HEK293 (cell line): ENCODE measurements around the gene DMPK.

Experiments
- CTCF ChIP-seq: fragments of 450-650 bp; formaldehyde crosslinking; IDR thresholded peaks from 2 replicates; pipeline ENCODE4 v1.5.1; 2016; ENCODE audit warnings: missing biosample characterization, missing genetic modification characterization
- GLIS1 ChIP-seq: fragments of 450-650 bp; formaldehyde crosslinking; IDR thresholded peaks from 2 replicates; pipeline ENCODE4 v1.5.1; 2016; ENCODE audit warnings: missing biosample characterization, missing genetic modification characterization
- GLIS2 ChIP-seq: fragments of 450-650 bp; formaldehyde crosslinking; IDR thresholded peaks from 2 replicates; pipeline ENCODE4 v1.5.1; 2016; ENCODE audit warnings: missing biosample characterization, missing genetic modification characterization
- HIC1 ChIP-seq: fragments of 450-650 bp; formaldehyde crosslinking; IDR thresholded peaks from 2 replicates; pipeline ENCODE4 v1.5.1; 2016; ENCODE audit warnings: missing biosample characterization, missing genetic modification characterization
- HOXA7 ChIP-seq: sonication (generic); formaldehyde crosslinking; IDR thresholded peaks from 2 replicates; pipeline ENCODE4 v1.8.1; 2022; ENCODE audit warnings: missing genetic modification reagents, borderline replicate concordance
- KLF17 ChIP-seq: fragments of 450-650 bp; formaldehyde crosslinking; IDR thresholded peaks from 2 replicates; pipeline ENCODE4 v1.5.1; 2016; ENCODE audit warnings: missing biosample characterization, missing genetic modification characterization
- MZF1 ChIP-seq: fragments of 450-650 bp; formaldehyde crosslinking; IDR thresholded peaks from 2 replicates; pipeline ENCODE4 v1.5.1; 2017; ENCODE audit warnings: missing biosample characterization, missing genetic modification characterization, borderline replicate concordance
- REST ChIP-seq: fragments of 450-650 bp; formaldehyde crosslinking; IDR thresholded peaks from 2 replicates; pipeline ENCODE4 v1.5.1; 2016; ENCODE audit warnings: missing biosample characterization, missing genetic modification characterization
- ZBTB17 ChIP-seq: fragments of 450-650 bp; formaldehyde crosslinking; IDR thresholded peaks from 2 replicates; pipeline ENCODE4 v1.5.1; 2016; ENCODE audit warnings: missing biosample characterization, missing genetic modification characterization
- ZFP69B ChIP-seq: fragments of 450-650 bp; formaldehyde crosslinking; IDR thresholded peaks from 2 replicates; pipeline ENCODE4 v1.5.1; 2016; ENCODE audit warnings: missing biosample characterization, missing genetic modification characterization
- ZNF112 ChIP-seq: fragments of 450-650 bp; formaldehyde crosslinking; IDR thresholded peaks from 2 replicates; pipeline ENCODE4 v1.5.0; 2017; ENCODE audit warnings: missing biosample characterization, missing genetic modification characterization
- ZNF148 ChIP-seq: fragments of 450-650 bp; formaldehyde crosslinking; IDR thresholded peaks from 2 replicates; pipeline ENCODE4 v1.5.0; 2017; ENCODE audit warnings: missing biosample characterization, missing genetic modification characterization, borderline replicate concordance
- ZNF155 ChIP-seq: fragments of 450-650 bp; formaldehyde crosslinking; IDR thresholded peaks from 2 replicates; pipeline ENCODE4 v1.5.1; 2016; ENCODE audit warnings: missing biosample characterization, missing genetic modification characterization
- ZNF202 ChIP-seq: fragments of 450-650 bp; formaldehyde crosslinking; IDR thresholded peaks from 2 replicates; pipeline ENCODE4 v1.5.1; 2016; ENCODE audit warnings: missing biosample characterization, missing genetic modification characterization, borderline replicate concordance
- ZNF341 ChIP-seq: fragments of 450-650 bp; formaldehyde crosslinking; IDR thresholded peaks from 2 replicates; pipeline ENCODE4; 2016; ENCODE audit warnings: low read depth, missing biosample characterization, missing genetic modification characterization
- ZNF354C ChIP-seq: fragments of 450-650 bp; formaldehyde crosslinking; IDR thresholded peaks from 2 replicates; pipeline ENCODE4 v1.5.1; 2016; ENCODE audit warnings: missing biosample characterization, missing genetic modification characterization, low read depth, borderline replicate concordance
- ZNF37A ChIP-seq: fragments of 450-650 bp; IDR thresholded peaks from 2 replicates; pipeline ENCODE4 v1.5.1; 2018; ENCODE audit warnings: missing biosample characterization, missing genetic modification characterization
- ZNF513 ChIP-seq: fragments of 450-650 bp; IDR thresholded peaks from 2 replicates; pipeline ENCODE4 v1.5.1; 2018; ENCODE audit warnings: missing biosample characterization, missing genetic modification characterization
- ZNF560 ChIP-seq: fragments of 450-650 bp; formaldehyde crosslinking; IDR thresholded peaks from 2 replicates; pipeline ENCODE4 v1.5.1; 2017; ENCODE audit warnings: missing biosample characterization, missing genetic modification characterization, borderline replicate concordance
- ZNF626 ChIP-seq: fragments of 450-650 bp; sonication (Bioruptor Pico); formaldehyde crosslinking; IDR thresholded peaks from 2 replicates; pipeline ENCODE4 v1.5.1; 2018; ENCODE audit warnings: missing biosample characterization, missing genetic modification characterization, inconsistent platforms
- ZSCAN18 ChIP-seq: fragments of 450-650 bp; formaldehyde crosslinking; IDR thresholded peaks from 2 replicates; pipeline ENCODE4 v1.5.1; 2016; ENCODE audit warnings: missing biosample characterization, missing genetic modification characterization

The DMPK gene

GRCh38 chr19:45767881-45768654, 14.2 kb downstream of the DMPK start (continued):
- TF ChIP-seq ZNF148 (tag by site-specific recombination) (no peak), CTCF (tag by site-specific recombination) (peak; percentile 25; the same call in 1 of the 2 replicates), ZNF560 (tag by site-specific recombination) (no peak), ZNF354C (tag by site-specific recombination) (no peak), ZNF202 (tag by site-specific recombination) (no peak), ZBTB17 (tag by site-specific recombination) (peak; percentile 47), ZNF341 (no peak), ZFP69B (tag by site-specific recombination) (no peak), ZNF155 (no peak), ZSCAN18 (tag by site-specific recombination) (no peak), ZNF513 (no peak), GLIS2 (peak; percentile 18; the same call in 1 of the 2 replicates), GLIS1 (tag by site-specific recombination) (no peak), HOXA7 (CRISPR knock-in tag) (no peak), ZNF37A (tag by site-specific recombination) (no peak), KLF17 (tag by site-specific recombination) (no peak), ZNF112 (no peak), MZF1 (tag by site-specific recombination) (no peak), ZNF626 (no peak), HIC1 (tag by site-specific recombination) (no peak), REST (tag by site-specific recombination) (no peak)
